ENCODE data around the gene ITGA1. TPM values are rescaled to one million over a fixed set of nuclear protein-coding genes. Genes with fewer than 3 reads are reported as not detected.

ITGA1 gene
- polyA plus RNA-seq, 1 donor (not counting 4 experiments of a cell fraction or from before 2014, with no cell fraction given), result 1.4 TPM

DNA sequence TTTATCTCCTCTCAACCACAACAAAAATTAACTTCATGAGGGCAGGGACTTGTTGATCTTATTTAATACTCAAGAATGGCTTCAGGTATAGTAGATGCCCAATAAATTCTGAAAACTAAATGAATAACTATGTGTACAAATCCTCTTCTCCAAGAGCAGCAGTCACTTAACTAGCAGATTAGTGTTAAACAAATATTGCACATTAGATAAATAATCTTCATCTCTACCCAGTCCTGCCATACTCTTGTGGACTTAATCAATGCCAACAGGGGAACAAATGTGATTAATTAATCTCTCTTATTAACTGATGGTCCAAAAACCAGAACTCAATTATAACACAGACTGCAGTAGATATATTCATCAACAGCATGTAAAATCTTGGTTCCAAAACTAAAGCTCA is 15.0 kb upstream of the ITGA1 start:
- dilution Hi-C loops (cut with MboI; ENCODE audit: extremely low pct_ligation_motif_present, low sequenced_read_pairs), result no loop called here
- no peak overlapping the region for H2AFZ ChIP-seq (ENCODE audit: control insufficient read depth, low read length)
- no peaks in the 10 kb centered on the region for H3K36me3 ChIP-seq (ENCODE audit: control insufficient read depth in 2 of 2, extremely low read depth in 1 of 2, insufficient read depth in 2 of 2, low read length in 2 of 2)
- FAIRE-seq, result no peak
- no peak overlapping the region for H3K27ac ChIP-seq (ENCODE audit: control insufficient read depth, insufficient read depth, low read length)
- TF ChIP-seq CTCF (optimal IDR thresholded peaks at IDR 0.05 in 1 of 3, IDR thresholded peaks at IDR 0.05 in 1 of 3, conservative IDR thresholded peaks at IDR 0.05 in 1 of 3; ENCODE audit: extremely low read depth in 1 of 3, insufficient read depth in 2 of 3, low read length in 3 of 3) (no peak), EZH2 (IDR thresholded peaks at IDR 0.05; ENCODE audit: low read length) (no peak)
- no peaks in the 10 kb centered on the region for H3K27me3 ChIP-seq (ENCODE audit: control insufficient read depth, extremely low read depth, insufficient read depth, low read length)
- no peaks in the 10 kb centered on the region for H3K9me1 ChIP-seq (ENCODE audit: control insufficient read depth, extremely low read depth, insufficient read depth, low read length)
- no peaks in the 10 kb centered on the region for H4K20me1 ChIP-seq (ENCODE audit: control insufficient read depth, extremely low read depth, insufficient read depth, low read length)
- H3K4me2 ChIP-seq (ENCODE audit: control insufficient read depth, extremely low read depth, insufficient read depth, low read depth, low read length), result no peak overlapping the region
- no peaks in the 10 kb centered on the region for H3K79me2 ChIP-seq (ENCODE audit: control insufficient read depth, insufficient read depth, low read length)
- H3K9me3 ChIP-seq (ENCODE audit: control insufficient read depth, low read depth, low read length), result no peaks in the 10 kb centered on the region
- no peaks in the 10 kb centered on the region for H3K4me1 ChIP-seq (ENCODE audit: control insufficient read depth, extremely low read depth, insufficient read depth, low read length)
- no peak for DNase-seq (ENCODE audit: low read depth, low spot score)
- no peak overlapping the region for H3K9ac ChIP-seq (ENCODE audit: control insufficient read depth, extremely low read depth, insufficient read depth, low read length)
- no peak overlapping the region for H3K4me3 ChIP-seq (ENCODE audit: control insufficient read depth in 2 of 3, extremely low read depth in 1 of 3, insufficient read depth in 2 of 3, low read depth in 1 of 3, low read length in 3 of 3)

- no peaks in the 10 kb centered on the region for H4K20me1 ChIP-seq (ENCODE audit: control insufficient read depth, extremely low read depth, insufficient read depth, low read length)
- dilution Hi-C loops (cut with MboI; ENCODE audit: extremely low pct_ligation_motif_present, low sequenced_read_pairs), result no loop called here
- no peaks in the 10 kb centered on the region for H3K4me1 ChIP-seq (ENCODE audit: control insufficient read depth, extremely low read depth, insufficient read depth, low read length)
- H3K36me3 ChIP-seq (ENCODE audit: control insufficient read depth in 2 of 2, extremely low read depth in 1 of 2, insufficient read depth in 2 of 2, low read length in 2 of 2), result no peaks in the 10 kb centered on the region
- H3K27ac ChIP-seq (ENCODE audit: control insufficient read depth, insufficient read depth, low read length), result no peak overlapping the region
- no peaks in the 10 kb centered on the region for H3K27me3 ChIP-seq (ENCODE audit: control insufficient read depth, extremely low read depth, insufficient read depth, low read length)
- no peak for TF ChIP-seq EZH2 (IDR thresholded peaks at IDR 0.05; ENCODE audit: low read length)
- TF ChIP-seq CTCF (optimal IDR thresholded peaks at IDR 0.05 in 1 of 3, IDR thresholded peaks at IDR 0.05 in 1 of 3, conservative IDR thresholded peaks at IDR 0.05 in 1 of 3; ENCODE audit: extremely low read depth in 1 of 3, insufficient read depth in 2 of 3, low read length in 3 of 3), result no peak
- H3K9me1 ChIP-seq (ENCODE audit: control insufficient read depth, extremely low read depth, insufficient read depth, low read length), result no peaks in the 10 kb centered on the region
- no peak for FAIRE-seq
- no peak overlapping the region for H3K4me2 ChIP-seq (ENCODE audit: control insufficient read depth, extremely low read depth, insufficient read depth, low read depth, low read length)
- no peak overlapping the region for H3K9ac ChIP-seq (ENCODE audit: control insufficient read depth, extremely low read depth, insufficient read depth, low read length)
- DNase-seq (ENCODE audit: low read depth, low spot score), result no peak
- no peak overlapping the region for H3K4me3 ChIP-seq (ENCODE audit: control insufficient read depth in 2 of 3, extremely low read depth in 1 of 3, insufficient read depth in 2 of 3, low read depth in 1 of 3, low read length in 3 of 3)
- H3K9me3 ChIP-seq (ENCODE audit: control insufficient read depth, low read depth, low read length), result no peaks in the 10 kb centered on the region
- no peak overlapping the region for H2AFZ ChIP-seq (ENCODE audit: control insufficient read depth, low read length)
- H3K79me2 ChIP-seq (ENCODE audit: control insufficient read depth, insufficient read depth, low read length), result no peaks in the 10 kb centered on the region
Observed at GRCh38 chr5:52773342-52773741, 14.4 kb upstream of the ITGA1 start.
